IPS-18c (cell line): ENCODE data around the gene DSN1.

Source experiments
- H3K4me3 ChIP-seq: 2 replicates; pipeline ENCODE4 v1.7.0; 2013; ENCODE audit warnings: low read depth, mild to moderate bottlenecking, low read length, moderate library complexity; ENCODE audit not compliant: insufficient read depth
- H3K9me3 ChIP-seq: one replicate; pipeline ENCODE4 v1.6.1; 2013; ENCODE audit warnings: mild to moderate bottlenecking, low read length, moderate library complexity; ENCODE audit not compliant: control insufficient read depth, insufficient read depth

DSN1 gene

DNA sequence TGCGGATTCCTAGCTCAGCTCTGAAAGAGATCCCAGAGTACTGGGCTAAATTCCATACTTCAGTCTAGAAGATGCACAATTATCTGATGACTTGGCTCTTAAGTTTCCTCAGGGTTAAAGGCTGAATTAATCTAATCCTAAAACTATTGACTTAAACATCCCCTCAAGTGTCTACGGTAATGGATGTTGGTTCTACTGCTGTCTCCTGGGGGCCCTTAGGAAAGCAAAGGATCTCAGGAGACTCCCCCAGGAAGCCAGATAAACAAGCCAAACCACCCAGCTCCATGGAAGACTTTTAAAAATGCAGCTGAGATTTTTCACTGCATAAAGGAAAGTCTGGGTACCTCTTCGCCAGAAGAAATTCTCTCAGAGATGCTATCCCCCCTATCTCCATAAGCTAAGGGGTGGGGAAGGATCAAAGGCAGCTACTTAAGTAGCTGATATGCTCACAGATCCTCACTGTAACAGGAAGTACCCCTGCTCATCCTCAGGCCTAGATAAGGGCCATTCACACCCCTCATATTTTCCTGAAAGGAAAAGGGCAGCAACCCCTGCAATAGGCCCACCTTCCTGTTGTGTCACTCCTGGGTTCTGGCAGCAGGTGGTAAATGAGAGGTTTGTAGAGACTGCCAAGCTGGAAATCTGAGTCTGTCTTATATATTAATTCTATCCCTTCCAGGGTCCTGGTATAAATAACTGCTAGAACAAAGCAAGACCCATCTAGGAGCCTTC lies 36.9 kb downstream of the DSN1 start:
- no peaks in the 10 kb centered on the region for H3K9me3 ChIP-seq
- H3K4me3 ChIP-seq, result no peak overlapping the region

DNA sequence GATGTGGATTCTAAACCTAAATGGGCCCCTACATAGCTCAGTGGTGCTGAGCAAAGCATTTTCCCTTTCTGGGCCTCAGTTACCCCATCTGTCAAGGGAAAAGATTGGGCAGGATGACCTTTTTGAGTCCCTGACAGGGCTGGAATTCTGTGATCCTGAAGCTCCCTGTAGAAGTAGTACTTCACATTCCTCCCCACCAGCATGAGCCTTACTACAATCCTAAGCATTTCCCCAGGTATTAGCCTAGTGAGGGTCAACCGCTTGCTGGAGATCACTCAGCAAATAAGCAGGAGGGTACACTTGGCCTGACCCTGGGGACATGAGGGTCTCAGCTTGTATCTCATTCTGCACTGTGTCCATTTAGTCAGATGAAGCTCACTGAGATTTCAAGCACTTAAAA lies 41.1 kb downstream of the DSN1 start:
- no peaks in the 10 kb centered on the region for H3K9me3 ChIP-seq
- no peak overlapping the region for H3K4me3 ChIP-seq

DNA sequence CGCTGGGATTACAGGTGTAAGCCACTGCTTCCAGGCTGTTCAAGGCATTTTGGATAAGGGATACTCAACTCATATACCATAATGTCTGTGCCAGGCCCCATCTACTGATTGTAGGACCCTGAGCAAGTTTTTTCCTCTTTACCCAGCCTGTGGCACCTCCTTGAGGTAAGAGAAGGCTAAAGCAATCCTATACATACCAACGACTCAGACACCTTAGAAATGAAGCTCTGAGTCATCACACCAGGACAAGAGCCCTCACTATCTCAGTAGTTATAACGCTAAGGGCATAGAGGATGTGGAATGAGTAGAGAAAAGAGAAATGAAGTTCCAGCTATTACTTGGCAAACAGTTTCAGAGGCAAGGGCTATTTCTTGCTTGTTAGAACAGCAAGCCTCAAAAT lies 44.6 kb downstream of the DSN1 start:
- H3K9me3 ChIP-seq, result no peaks in the 10 kb centered on the region
- no peak overlapping the region for H3K4me3 ChIP-seq

DNA sequence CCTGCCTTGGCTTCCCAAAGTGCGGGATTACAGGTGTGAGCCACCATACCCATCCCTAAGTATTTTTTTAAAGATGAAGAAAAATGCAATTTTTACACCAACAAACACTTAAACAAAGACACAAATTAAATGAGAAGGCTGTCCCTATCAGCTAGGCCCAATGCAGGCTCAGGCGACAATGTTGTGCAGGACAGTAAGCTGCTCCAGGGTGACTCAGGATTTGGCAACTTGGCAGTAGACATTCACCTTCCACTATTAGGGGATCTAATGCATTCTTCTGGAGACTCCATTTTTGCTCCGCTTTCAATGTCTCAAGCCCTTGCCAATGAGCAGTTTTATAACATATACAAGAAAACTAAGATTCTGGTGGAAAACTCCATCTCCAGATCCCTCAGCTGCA lies 47.4 kb downstream of the DSN1 start:
- Histone ChIP-seq H3K4me3 (no peak overlapping the region), H3K9me3 (no peaks in the 10 kb centered on the region)

DNA sequence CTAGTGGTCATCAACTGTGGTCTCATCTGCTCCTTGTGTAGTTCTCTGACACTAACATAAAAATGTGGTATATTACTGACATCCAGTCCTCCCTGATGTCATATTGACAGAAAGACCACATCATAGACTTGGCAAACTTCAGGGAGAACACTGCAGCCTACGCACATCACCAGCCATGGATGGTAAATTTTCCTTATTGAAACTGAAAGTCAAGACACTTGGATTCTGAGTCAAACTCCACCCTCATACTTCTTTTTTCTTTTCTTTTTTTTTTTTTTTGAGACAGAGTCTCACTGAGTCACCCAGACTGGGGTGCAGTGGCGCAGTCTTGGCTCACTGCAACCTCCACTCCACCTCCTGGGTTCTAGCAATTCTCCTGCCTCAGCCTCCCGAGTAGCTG lies 53.1 kb downstream of the DSN1 start:
- H3K4me3 ChIP-seq, result no peak overlapping the region
- H3K9me3 ChIP-seq, result no peaks in the 10 kb centered on the region

DNA sequence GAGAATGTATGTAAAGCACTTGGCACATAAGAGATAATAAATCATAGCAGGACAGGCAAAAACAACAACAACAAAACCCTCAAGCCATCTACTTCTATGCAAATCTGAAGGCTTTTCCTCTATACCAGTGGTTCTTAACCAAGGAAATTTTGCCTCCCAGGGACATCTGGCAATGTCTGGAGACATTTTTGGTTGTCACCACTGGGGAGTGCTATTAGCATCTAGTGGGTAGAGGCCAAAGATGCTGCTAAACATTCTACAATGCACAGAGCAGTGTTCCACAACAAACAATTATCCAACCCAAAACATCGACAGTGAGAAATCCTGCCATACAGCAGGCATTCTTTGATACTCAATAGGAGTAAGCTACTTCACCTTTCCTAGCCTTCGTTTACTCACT lies 55.9 kb downstream of the DSN1 start:
- no peaks in the 10 kb centered on the region for H3K9me3 ChIP-seq

DNA sequence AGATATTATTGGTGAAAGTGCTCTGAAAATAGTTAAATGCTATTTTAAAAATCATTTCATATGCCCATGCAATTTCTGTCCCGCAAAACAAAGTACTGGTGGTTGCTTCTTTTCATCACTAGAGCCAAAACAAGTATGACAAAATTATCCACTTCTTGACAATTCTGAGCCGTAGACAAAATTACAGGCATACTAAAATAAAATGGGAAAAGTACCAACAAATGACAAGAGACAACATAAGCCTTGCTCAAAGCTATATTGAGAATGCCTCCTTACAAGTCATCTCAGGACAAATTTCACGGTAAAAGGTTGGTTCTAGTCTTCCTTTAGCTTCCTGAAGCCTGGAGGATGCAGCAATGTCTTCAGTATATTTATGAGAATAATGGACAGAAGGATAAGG lies 56.5 kb downstream of the DSN1 start:
- Histone ChIP-seq H3K4me3 (no peak overlapping the region), H3K9me3 (no peaks in the 10 kb centered on the region)

More for the DNA sequence above, 55.9 kb downstream of the DSN1 start:
- H3K4me3 ChIP-seq, result no peak overlapping the region

DNA sequence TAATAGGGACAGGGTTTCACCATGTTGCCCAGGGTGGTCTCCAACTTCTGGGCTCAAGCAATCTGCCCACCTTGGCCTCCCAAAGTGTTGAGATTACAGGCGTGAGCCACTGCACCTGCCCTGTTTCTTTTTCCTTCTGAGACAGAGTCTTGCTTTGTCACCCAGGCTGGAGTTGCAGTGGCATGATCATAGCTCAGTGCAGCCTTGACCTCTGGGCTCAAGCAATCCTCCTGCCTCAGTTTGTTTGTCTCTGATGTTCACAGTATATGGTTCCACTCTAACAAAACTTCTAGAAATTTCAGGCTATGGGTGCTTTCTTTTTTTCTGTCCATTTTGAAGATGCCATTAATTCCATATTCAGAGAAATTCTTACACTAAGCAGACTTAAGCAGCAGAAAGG lies 60.8 kb downstream of the DSN1 start:
- no peaks in the 10 kb centered on the region for H3K9me3 ChIP-seq
- H3K4me3 ChIP-seq, result no peak overlapping the region

DNA sequence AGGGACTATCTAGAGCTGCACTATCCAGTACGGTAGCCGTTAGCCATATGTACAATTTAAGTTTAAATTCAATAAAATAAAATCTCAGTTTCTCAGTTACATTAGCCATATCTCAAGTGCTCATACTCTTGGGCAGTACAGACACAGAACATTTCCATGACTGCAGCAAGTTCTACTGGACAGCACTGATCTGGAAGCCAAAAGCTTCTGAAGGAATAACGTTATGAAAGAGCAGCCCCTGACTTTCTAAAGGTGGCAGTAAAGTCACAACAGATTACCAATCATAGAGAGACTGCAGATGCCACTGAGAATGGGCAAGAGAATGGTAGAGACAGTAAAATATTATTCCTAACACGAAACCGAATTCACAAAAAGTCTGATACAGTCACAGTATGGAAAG lies 64.4 kb downstream of the DSN1 start:
- no peaks in the 10 kb centered on the region for H3K9me3 ChIP-seq

DNA sequence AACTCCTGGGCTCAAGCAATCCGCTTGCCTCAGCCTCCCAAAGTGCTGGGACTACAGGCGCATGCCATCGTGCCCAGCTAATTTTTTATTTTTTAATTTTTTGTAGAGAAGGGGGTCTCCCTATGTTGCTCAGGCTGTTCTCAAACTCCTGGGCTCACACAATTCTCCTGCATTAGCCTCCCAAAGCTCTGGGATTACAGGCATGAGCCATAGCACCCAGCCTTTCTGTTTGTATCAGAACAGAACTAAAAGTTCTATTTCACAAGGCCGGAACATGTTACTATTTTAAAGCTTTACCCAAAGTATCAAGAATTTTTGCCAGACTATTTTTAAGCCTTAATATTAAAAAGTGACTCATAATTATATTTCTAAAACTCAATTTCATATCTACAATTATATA lies 70.0 kb downstream of the DSN1 start:
- Histone ChIP-seq H3K4me3 (no peak overlapping the region), H3K9me3 (no peaks in the 10 kb centered on the region)

More for the DNA sequence above, 64.4 kb downstream of the DSN1 start:
- no peak overlapping the region for H3K4me3 ChIP-seq
